ENCODE measurements around the gene TTLL1.

Gene TTLL1

DNA sequence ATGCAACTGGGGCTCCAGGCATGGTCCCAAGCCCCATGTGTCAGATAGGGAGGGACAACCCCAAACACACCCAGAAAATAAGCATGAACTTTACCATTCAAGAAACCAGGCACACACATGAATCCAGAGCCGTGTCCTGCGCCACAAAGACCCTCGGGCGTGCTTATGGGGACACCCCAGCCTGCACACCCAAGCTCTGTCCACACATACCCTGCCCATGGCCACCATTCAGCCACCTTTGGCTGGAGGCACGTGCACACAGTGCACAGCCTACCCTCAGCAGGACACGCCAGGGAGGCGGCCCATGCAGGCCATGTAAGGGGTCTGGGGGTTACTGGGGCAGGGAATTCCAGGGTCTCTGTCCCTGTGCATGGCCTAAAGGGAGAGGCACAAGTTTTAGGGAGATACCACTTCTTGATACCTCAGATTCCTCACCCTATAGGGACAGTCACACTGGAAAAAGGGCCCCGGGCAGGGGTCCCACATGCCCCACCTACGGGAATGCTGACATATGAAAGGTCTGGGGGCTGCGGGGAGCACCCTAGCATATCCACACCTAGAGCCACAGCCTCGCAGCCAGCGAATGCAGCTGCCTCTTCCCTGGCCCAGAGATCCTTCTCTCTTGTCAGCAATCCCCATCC is 94.8 kb downstream of the TTLL1 start:
- peaks cover 21% of the 10 kb centered on the region; the same call in 1 of the 2 replicates for H4K20me1 ChIP-seq (ENCODE audit: control insufficient read depth, insufficient read depth, low read depth, low read length)
- H3K27ac ChIP-seq (ENCODE audit: low read depth, low read length) = no peak overlapping the region
- peaks cover 3% of the 10 kb centered on the region; the same call in 1 of the 2 replicates for H3K9me3 ChIP-seq (ENCODE audit: control insufficient read depth, insufficient read depth, low read length)
- peaks cover 19% of the 10 kb centered on the region for H3K36me3 ChIP-seq (ENCODE audit: control insufficient read depth, low read length)
- no peaks in the 10 kb centered on the region for H3K27me3 ChIP-seq (ENCODE audit: control insufficient read depth, low read length)
- H3K4me3 ChIP-seq (ENCODE audit: low read length) = no peak overlapping the region
- H3K79me2 ChIP-seq (ENCODE audit: control insufficient read depth, low read length) = peaks cover 94% of the 10 kb centered on the region
- 0 out of 2 replicates have a peak, but pooled peaks cover 3% of the 10 kb centered on the region for H3F3A ChIP-seq (ENCODE audit: control insufficient read depth, insufficient read depth)
- peaks cover 48% of the 10 kb centered on the region for H3K4me1 ChIP-seq (ENCODE audit: control insufficient read depth, low read length)
- no peaks in the 10 kb centered on the region for H3K9me2 ChIP-seq (replicated peaks; ENCODE audit: control insufficient read depth, low read length)
- TF ChIP-seq, protein P1, sequence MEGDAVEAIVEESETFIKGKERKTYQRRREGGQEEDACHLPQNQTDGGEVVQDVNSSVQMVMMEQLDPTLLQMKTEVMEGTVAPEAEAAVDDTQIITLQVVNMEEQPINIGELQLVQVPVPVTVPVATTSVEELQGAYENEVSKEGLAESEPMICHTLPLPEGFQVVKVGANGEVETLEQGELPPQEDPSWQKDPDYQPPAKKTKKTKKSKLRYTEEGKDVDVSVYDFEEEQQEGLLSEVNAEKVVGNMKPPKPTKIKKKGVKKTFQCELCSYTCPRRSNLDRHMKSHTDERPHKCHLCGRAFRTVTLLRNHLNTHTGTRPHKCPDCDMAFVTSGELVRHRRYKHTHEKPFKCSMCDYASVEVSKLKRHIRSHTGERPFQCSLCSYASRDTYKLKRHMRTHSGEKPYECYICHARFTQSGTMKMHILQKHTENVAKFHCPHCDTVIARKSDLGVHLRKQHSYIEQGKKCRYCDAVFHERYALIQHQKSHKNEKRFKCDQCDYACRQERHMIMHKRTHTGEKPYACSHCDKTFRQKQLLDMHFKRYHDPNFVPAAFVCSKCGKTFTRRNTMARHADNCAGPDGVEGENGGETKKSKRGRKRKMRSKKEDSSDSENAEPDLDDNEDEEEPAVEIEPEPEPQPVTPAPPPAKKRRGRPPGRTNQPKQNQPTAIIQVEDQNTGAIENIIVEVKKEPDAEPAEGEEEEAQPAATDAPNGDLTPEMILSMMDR (IDR thresholded peaks at IDR 0.05; ENCODE audit: low read depth, low read length, poor library complexity, severe bottlenecking) = no peak
- TF ChIP-seq EZH2phosphoT487 (IDR thresholded peaks at IDR 0.05; ENCODE audit: borderline replicate concordance, low read length) = no peak
- H3K4me2 ChIP-seq (ENCODE audit: low read length) = no peak overlapping the region

DNA sequence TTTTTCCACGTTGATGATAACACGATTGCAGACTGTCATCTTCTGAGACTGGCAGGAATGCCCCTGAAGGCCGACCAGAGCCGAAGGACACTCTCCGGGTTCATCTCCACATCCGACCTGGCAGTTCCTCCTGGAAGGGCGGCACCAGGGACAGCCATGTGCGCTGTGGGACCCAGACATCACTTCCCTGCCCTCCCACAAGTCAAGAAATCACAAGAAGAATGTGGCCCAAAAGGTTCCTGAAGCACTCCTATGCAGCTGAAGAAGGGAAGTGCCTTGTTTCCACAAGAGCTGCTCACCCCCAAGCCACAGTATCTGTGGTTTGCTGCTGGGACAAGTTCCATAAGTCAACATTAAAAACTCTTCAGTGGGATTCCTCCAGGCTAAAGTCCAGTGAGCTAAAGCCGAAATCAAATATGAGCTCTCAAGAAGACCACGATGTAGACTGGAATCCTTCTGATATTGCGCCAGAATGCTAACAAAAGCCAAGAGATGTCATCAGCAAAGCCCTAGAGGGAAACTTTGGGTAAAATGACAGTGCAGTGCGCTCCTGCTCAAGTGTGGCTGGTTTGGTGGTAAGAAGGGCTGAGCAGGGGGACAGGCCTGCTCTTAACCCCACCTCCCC is 95.4 kb downstream of the TTLL1 start:
- Histone ChIP-seq H4K20me1 (ENCODE audit: control insufficient read depth, insufficient read depth, low read depth, low read length) (peaks cover 21% of the 10 kb centered on the region; the same call in 1 of the 2 replicates), H3K4me2 (ENCODE audit: low read length) (peak overlapping the region; percentile 16; the same call in 1 of the 2 replicates), H3K27me3 (ENCODE audit: control insufficient read depth, low read length) (no peaks in the 10 kb centered on the region), H3K4me1 (ENCODE audit: control insufficient read depth, low read length) (peaks cover 48% of the 10 kb centered on the region), H3F3A (ENCODE audit: control insufficient read depth, insufficient read depth) (0 out of 2 replicates have a peak, but pooled peaks cover 3% of the 10 kb centered on the region), H3K79me2 (ENCODE audit: control insufficient read depth, low read length) (peaks cover 92% of the 10 kb centered on the region), H3K4me3 (ENCODE audit: low read length) (no peak overlapping the region; the same call in 1 of the 2 replicates), H3K36me3 (ENCODE audit: control insufficient read depth, low read length) (peaks cover 19% of the 10 kb centered on the region), H3K9me2 (replicated peaks; ENCODE audit: control insufficient read depth, low read length) (no peaks in the 10 kb centered on the region), H3K27ac (ENCODE audit: low read depth, low read length) (no peak overlapping the region), H3K9me3 (ENCODE audit: control insufficient read depth, insufficient read depth, low read length) (peaks cover 3% of the 10 kb centered on the region; the same call in 1 of the 2 replicates)
- TF ChIP-seq, protein P1 (IDR thresholded peaks at IDR 0.05; ENCODE audit: low read depth, low read length, poor library complexity, severe bottlenecking) = no peak
- TF ChIP-seq EZH2phosphoT487 (IDR thresholded peaks at IDR 0.05; ENCODE audit: borderline replicate concordance, low read length) = no peak

DNA sequence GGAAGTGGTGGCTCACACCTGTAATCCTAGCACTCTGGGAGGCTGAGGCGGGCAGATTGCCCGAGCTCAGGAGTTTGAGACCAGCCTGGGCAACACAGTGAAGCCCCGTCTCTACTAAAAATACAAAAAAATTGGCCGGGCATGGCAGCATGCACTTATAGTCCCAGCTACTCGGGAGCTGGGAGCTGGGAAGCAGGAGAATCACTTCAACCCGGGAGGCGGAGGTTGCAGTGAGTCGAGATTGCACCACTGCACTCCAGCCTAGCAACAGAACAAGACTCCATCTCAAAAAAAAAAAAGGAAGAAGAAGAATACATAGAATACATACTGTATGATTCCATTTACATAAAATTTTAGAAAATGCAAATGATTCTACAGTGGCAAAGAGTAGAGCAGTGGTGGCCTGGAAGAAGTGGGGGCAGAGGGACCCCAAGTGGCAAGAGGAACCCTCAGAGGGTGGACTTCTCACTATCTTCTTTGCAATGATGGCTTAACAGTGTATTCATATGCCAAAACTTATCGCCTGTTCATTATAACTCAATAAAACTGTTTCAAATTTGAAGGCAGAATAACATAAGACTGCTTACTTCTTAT is 96.2 kb downstream of the TTLL1 start:
- peak overlapping the region; percentile 18 for H3K4me2 ChIP-seq (ENCODE audit: low read length)
- H3K79me2 ChIP-seq (ENCODE audit: control insufficient read depth, low read length) = peaks cover 92% of the 10 kb centered on the region
- no peaks in the 10 kb centered on the region for H3K9me2 ChIP-seq (replicated peaks; ENCODE audit: control insufficient read depth, low read length)
- TF ChIP-seq EZH2phosphoT487 (IDR thresholded peaks at IDR 0.05; ENCODE audit: borderline replicate concordance, low read length) = no peak
- TF ChIP-seq, protein P1 (IDR thresholded peaks at IDR 0.05; ENCODE audit: low read depth, low read length, poor library complexity, severe bottlenecking) = no peak
- peaks cover 43% of the 10 kb centered on the region for H3K4me1 ChIP-seq (ENCODE audit: control insufficient read depth, low read length)
- no peak overlapping the region for H3K27ac ChIP-seq (ENCODE audit: low read depth, low read length)
- H3K27me3 ChIP-seq (ENCODE audit: control insufficient read depth, low read length) = no peaks in the 10 kb centered on the region
- peaks cover 19% of the 10 kb centered on the region for H3K36me3 ChIP-seq (ENCODE audit: control insufficient read depth, low read length)
- peak overlapping the region; percentile 11 for H3K4me3 ChIP-seq (ENCODE audit: low read length)
- H3K9me3 ChIP-seq (ENCODE audit: control insufficient read depth, insufficient read depth, low read length) = peaks cover 3% of the 10 kb centered on the region; the same call in 1 of the 2 replicates
- H4K20me1 ChIP-seq (ENCODE audit: control insufficient read depth, insufficient read depth, low read depth, low read length) = peaks cover 18% of the 10 kb centered on the region; the same call in 1 of the 2 replicates
- 0 out of 2 replicates have a peak, but pooled peaks cover 3% of the 10 kb centered on the region for H3F3A ChIP-seq (ENCODE audit: control insufficient read depth, insufficient read depth)

Measured in DOHH2 (cell line).